HepG2 (cell line): ENCODE results near the gene SLC6A6. TPM values are rescaled to one million over a fixed set of nuclear protein-coding genes. Genes with fewer than 3 reads are reported as not detected.

Experiments
- ATF7 ChIP-seq, 2 experiments: fragments of 450-650 bp in 1 of 2; sonication (generic) in 1 of 2; formaldehyde crosslinking in 1 of 2; IDR thresholded peaks; 2 replicates each; pipeline versions ENCODE4 v1.4.0 to v1.6.1; 2016 to 2020; ENCODE audit warnings: antibody characterized with exemption in 1 of 2, mild to moderate bottlenecking in 1 of 2, missing genetic modification reagents in 1 of 2
- EP300 ChIP-seq, 3 experiments: sonication (generic) in 1 of 3; formaldehyde crosslinking in 1 of 3; IDR thresholded peaks; 2 replicates each; pipeline versions ENCODE4 v1.5.1 to v1.6.1; 2011 to 2020; ENCODE audit warnings: low read depth in 2 of 3, low read length in 2 of 3, borderline replicate concordance in 1 of 3, improper control_type of control experiment in 1 of 3, mild to moderate bottlenecking in 1 of 3, missing genetic modification reagents in 1 of 3, moderate library complexity in 1 of 3
- ETV6 ChIP-seq: sonication (generic); formaldehyde crosslinking; conservative IDR thresholded peaks from 2 replicates; pipeline ENCODE4 v1.4.0; 2020; ENCODE audit warnings: missing genetic modification reagents
- HDAC1 ChIP-seq: sonication (generic); formaldehyde crosslinking; IDR thresholded peaks from 2 replicates; pipeline ENCODE4 v1.5.1; 2020; ENCODE audit warnings: mild to moderate bottlenecking, missing genetic modification reagents
- RXRA ChIP-seq: sonication (generic); formaldehyde crosslinking; IDR thresholded peaks from 2 replicates; pipeline ENCODE4 v1.5.1; 2020; ENCODE audit warnings: missing genetic modification reagents
- ZFP62 ChIP-seq: sonication (generic); formaldehyde crosslinking; IDR thresholded peaks from 2 replicates; pipeline ENCODE4 v1.4.0; 2020; ENCODE audit warnings: missing genetic modification reagents
- ZNF224 ChIP-seq: sonication (generic); formaldehyde crosslinking; IDR thresholded peaks from 2 replicates; pipeline ENCODE4 v1.5.0; 2020; ENCODE audit warnings: mild to moderate bottlenecking, missing genetic modification reagents
- ZNF274 ChIP-seq: sonication (generic); formaldehyde crosslinking; IDR thresholded peaks from 2 replicates; pipeline ENCODE4 v1.5.1; 2020; ENCODE audit warnings: mild to moderate bottlenecking, missing genetic modification reagents
- ZNF747 ChIP-seq: sonication (generic); formaldehyde crosslinking; IDR thresholded peaks from 2 replicates; pipeline ENCODE4 v1.8.1; 2023; ENCODE audit warnings: missing genetic modification reagents, mild to moderate bottlenecking, borderline replicate concordance
- polyA plus RNA-seq, 8 experiments: library from polyadenylated mRNA; depleted of rRNA in 3 of 8; stranded (reverse) in 7 of 8; unstranded in 1 of 8; fragments of >200 nt; fragmentation: Illumina TruSeq in 4 of 8; extraction: Trizol in 4 of 8; gene quantifications; 2 replicates each; pipeline versions ENCODE4 v1.2.1 to v1.2.3, GENCODE V29; 2011 to 2016; ENCODE audit warnings: low read depth in 4 of 8, missing spikeins in 1 of 8, mixed read lengths in 1 of 8; ENCODE audit not compliant: insufficient read depth in 1 of 8
- total RNA-seq, 5 experiments: library from RNA; depleted of rRNA; stranded (reverse); fragments of >200 nt; fragmentation: Illumina TruSeq; extraction: Trizol; gene quantifications; 2 replicates each; pipeline ENCODE4 v1.2.3, GENCODE V29; 2016; ENCODE audit warnings: low read depth in 1 of 5
- TF ChIP-seq, protein P1 (sequence below): sonication (generic); formaldehyde crosslinking; IDR thresholded peaks from 2 replicates; pipeline ENCODE4 v1.5.0; 2020; ENCODE audit warnings: missing genetic modification reagents
- TF ChIP-seq, protein P2 (sequence below): sonication (generic); formaldehyde crosslinking; IDR thresholded peaks from 2 replicates; pipeline ENCODE4 v1.4.0; 2020; ENCODE audit warnings: missing genetic modification reagents
- TF ChIP-seq, protein P3 (sequence below): sonication (generic); formaldehyde crosslinking; IDR thresholded peaks from 2 replicates; pipeline ENCODE4 v1.4.0; 2020; ENCODE audit warnings: low read depth, mild to moderate bottlenecking, missing genetic modification reagents

Gene SLC6A6
- total and polyA plus RNA-seq, 2 of the 13 experiments (the other 11 are each of a cell fraction or from before 2014, with no cell fraction given) = 14.1 to 20.7 TPM

DNA sequence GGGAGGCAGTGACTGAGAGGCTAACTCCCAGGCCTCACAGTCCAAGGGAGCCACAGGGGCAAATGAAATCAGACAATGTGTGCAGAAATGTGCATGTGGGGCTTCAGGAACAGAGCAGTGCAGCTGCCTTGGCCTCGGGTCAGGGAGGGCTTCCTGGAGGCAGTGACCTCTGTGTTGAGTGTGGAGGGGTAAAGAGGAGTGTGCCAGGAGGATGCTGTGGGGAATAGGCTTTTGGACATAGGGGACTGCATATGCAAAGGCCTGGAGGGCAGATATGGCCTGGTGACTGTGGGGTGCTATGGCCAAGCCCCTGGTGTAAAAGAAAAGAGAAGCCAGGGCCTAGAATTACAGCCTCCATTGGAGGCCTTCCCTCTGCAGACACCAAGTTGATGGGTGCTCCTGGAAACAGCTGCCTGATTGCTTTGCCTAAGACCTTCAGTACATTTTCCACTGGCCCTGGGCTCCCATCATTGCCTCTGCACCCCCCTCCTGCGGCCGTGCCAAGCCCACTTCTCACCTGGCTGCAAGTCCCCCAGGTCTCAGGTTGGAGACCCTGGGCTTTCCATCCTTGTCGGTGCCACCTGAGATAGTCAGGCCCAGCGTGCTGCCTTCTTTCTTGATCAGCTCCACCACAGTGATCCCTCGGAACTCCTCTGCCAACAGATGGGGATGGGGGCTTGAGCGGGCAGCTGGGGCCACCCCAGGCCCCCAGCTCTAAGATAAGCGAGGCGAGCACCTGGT lies 122.7 kb downstream of the SLC6A6 start (continued):
- TF ChIP-seq, protein P1, sequence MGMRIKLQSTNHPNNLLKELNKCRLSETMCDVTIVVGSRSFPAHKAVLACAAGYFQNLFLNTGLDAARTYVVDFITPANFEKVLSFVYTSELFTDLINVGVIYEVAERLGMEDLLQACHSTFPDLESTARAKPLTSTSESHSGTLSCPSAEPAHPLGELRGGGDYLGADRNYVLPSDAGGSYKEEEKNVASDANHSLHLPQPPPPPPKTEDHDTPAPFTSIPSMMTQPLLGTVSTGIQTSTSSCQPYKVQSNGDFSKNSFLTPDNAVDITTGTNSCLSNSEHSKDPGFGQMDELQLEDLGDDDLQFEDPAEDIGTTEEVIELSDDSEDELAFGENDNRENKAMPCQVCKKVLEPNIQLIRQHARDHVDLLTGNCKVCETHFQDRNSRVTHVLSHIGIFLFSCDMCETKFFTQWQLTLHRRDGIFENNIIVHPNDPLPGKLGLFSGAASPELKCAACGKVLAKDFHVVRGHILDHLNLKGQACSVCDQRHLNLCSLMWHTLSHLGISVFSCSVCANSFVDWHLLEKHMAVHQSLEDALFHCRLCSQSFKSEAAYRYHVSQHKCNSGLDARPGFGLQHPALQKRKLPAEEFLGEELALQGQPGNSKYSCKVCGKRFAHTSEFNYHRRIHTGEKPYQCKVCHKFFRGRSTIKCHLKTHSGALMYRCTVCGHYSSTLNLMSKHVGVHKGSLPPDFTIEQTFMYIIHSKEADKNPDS (CRISPR knock-in tag) = no peak
- no peak for TF ChIP-seq EP300 (IDR thresholded peaks at IDR 0.05; ENCODE audit: low read depth in 2 of 2, low read length in 2 of 2)
- TF ChIP-seq EP300 (CRISPR knock-in tag; IDR thresholded peaks at IDR 0.05; ENCODE audit: borderline replicate concordance) = no peak
- no peak for TF ChIP-seq ETV6 (CRISPR knock-in tag)
- TF ChIP-seq, protein P2, sequence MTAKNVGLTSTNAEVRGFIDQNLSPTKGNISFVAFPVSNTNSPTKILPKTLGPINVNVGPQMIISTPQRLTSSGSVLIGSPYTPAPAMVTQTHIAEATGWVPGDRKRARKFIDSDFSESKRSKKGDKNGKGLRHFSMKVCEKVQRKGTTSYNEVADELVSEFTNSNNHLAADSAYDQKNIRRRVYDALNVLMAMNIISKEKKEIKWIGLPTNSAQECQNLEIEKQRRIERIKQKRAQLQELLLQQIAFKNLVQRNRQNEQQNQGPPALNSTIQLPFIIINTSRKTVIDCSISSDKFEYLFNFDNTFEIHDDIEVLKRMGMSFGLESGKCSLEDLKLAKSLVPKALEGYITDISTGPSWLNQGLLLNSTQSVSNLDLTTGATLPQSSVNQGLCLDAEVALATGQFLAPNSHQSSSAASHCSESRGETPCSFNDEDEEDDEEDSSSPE (CRISPR knock-in tag) = no peak
- TF ChIP-seq ZNF274 (CRISPR knock-in tag) = no peak
- TF ChIP-seq HDAC1 (CRISPR knock-in tag) = no peak
- no peak for TF ChIP-seq ZFP62 (CRISPR knock-in tag)
- TF ChIP-seq, protein P3, sequence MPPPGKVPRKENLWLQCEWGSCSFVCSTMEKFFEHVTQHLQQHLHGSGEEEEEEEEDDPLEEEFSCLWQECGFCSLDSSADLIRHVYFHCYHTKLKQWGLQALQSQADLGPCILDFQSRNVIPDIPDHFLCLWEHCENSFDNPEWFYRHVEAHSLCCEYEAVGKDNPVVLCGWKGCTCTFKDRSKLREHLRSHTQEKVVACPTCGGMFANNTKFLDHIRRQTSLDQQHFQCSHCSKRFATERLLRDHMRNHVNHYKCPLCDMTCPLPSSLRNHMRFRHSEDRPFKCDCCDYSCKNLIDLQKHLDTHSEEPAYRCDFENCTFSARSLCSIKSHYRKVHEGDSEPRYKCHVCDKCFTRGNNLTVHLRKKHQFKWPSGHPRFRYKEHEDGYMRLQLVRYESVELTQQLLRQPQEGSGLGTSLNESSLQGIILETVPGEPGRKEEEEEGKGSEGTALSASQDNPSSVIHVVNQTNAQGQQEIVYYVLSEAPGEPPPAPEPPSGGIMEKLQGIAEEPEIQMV (CRISPR knock-in tag) = no peak
- no peak for TF ChIP-seq ZNF224 (CRISPR knock-in tag)
- no peak for TF ChIP-seq ZNF747 (CRISPR knock-in tag)
- no peak for TF ChIP-seq ATF7 (IDR thresholded peaks at IDR 0.05)
- TF ChIP-seq ATF7 (CRISPR knock-in tag; IDR thresholded peaks at IDR 0.05) = no peak
- TF ChIP-seq RXRA = no peak
